ENCODE results near the gene SPINK8.
"Not testable (repeated sequence)": the region's sequence is repeated elsewhere in the genome, so short reads cannot be mapped to it uniquely, and the experiment has no call there.

The SPINK8 gene

GRCh38 chr3:48333346-48334245 is at the start of gene SPINK8:
Gene SPINK8, minus strand, starts transcription at chr3:48333661. Its CDS starts 5,320 bp downstream, at chr3:48328341.
- H3K4me1 ChIP-seq (ENCODE audit: insufficient read depth, low read length); H3K36me3 ChIP-seq (ENCODE audit: insufficient read depth, low read length); H3K9me3 ChIP-seq (ENCODE audit: control insufficient read depth, insufficient read depth, low read length); H3K9ac ChIP-seq (ENCODE audit: low read depth, low read length): not testable (repeated sequence)

DNA sequence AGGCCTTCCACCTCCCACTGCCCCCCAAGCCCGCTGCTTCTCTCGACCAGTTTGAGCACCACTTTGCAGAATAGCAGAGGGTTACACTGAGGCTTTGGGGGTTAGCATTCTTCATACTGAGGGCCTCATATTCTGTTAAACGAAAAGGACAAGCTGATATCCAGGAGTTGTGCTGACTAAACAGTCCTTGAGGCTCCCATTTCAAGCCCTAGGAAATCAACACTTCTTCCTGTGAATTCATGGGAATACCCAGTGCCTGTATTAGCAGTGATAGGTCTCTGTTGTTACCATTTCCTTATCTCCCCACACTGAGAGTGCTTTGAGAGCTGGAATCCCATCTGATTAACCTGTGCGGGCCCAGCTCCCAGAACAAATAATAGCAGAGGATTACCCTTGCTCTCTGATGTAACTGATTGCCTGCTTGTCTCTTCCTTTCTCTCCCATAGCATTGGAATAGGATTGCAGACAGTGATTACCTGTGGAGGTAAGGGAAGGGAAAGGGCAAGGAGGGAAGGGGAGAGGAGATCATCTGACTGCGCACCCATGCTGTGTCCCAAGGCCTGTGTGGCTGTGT is 39.5 kb upstream of the SPINK8 start:
- H3K4me1 ChIP-seq (ENCODE audit: insufficient read depth, low read length), result peaks cover 7% of the 10 kb centered on the region
- no peaks in the 10 kb centered on the region for H3K9me3 ChIP-seq (ENCODE audit: control insufficient read depth, insufficient read depth, low read length)
- H3K9ac ChIP-seq (ENCODE audit: low read depth, low read length), result no peak overlapping the region
- no peaks in the 10 kb centered on the region for H3K36me3 ChIP-seq (ENCODE audit: insufficient read depth, low read length)

- peaks cover 11% of the 10 kb centered on the region for H3K4me1 ChIP-seq (ENCODE audit: insufficient read depth, low read length)
- H3K9me3 ChIP-seq (ENCODE audit: control insufficient read depth, insufficient read depth, low read length), result no peaks in the 10 kb centered on the region
- H3K36me3 ChIP-seq (ENCODE audit: insufficient read depth, low read length), result no peaks in the 10 kb centered on the region
- H3K9ac ChIP-seq (ENCODE audit: low read depth, low read length), result no peak overlapping the region
Observed at GRCh38 chr3:48372377-48372770, 38.9 kb upstream of the SPINK8 start.

- Histone ChIP-seq H3K4me1 (ENCODE audit: insufficient read depth, low read length) (peaks cover 11% of the 10 kb centered on the region), H3K36me3 (ENCODE audit: insufficient read depth, low read length) (no peaks in the 10 kb centered on the region)
Observed at GRCh38 chr3:48371651-48372376, 38.4 kb upstream of the SPINK8 start, which contains the start of gene FBXW12. Gene FBXW12, plus strand, starts transcription at chr3:48372219. Its CDS starts 549 bp downstream, at chr3:48372768.

GRCh38 chr3:48370333-48370713 is 36.9 kb upstream of the SPINK8 start:
- Histone ChIP-seq H3K9ac (ENCODE audit: low read depth, low read length) (no peak overlapping the region), H3K36me3 (ENCODE audit: insufficient read depth, low read length) (no peaks in the 10 kb centered on the region), H3K4me1 (ENCODE audit: insufficient read depth, low read length) (peaks cover 11% of the 10 kb centered on the region), H3K9me3 (ENCODE audit: control insufficient read depth, insufficient read depth, low read length) (no peaks in the 10 kb centered on the region)

More at GRCh38 chr3:48371651-48372376, 38.4 kb upstream of the SPINK8 start, which contains the start of gene FBXW12:
- no peaks in the 10 kb centered on the region for H3K9me3 ChIP-seq (ENCODE audit: control insufficient read depth, insufficient read depth, low read length)
- no peak within 1 kb of the TSS for H3K9ac ChIP-seq (ENCODE audit: low read depth, low read length)

DNA sequence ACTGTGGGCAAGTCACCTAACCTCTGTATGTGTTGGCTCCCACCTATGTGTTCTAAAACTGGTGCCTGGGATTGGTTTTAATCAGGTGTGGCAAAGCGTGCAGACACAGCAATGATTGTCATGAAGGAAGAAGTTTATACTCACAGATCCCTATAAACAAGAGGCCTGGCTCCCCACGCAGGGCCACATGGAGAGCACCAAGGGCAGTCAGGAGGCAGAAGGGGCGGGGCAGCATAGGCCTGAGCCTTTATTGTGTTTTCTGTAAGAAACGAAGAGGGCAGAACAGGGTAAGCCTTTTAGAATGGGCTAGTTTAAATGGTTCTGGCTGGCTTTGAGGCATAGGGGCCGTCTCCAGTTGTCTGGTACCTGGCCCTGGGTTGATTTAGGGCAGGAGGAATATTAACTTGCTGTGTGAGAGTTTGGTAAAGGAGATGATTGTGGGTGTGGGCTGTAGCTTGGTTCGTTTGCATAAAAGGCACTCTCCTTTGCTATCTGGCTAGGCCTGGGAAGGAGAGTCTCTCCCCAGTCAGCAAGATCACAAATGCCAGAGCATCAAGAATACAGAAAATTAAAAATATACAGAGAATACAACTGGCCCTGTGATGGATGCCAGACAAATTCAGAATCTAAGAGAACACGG is 36.4 kb upstream of the SPINK8 start:
- peaks cover 11% of the 10 kb centered on the region for H3K4me1 ChIP-seq (ENCODE audit: insufficient read depth, low read length)
- H3K36me3 ChIP-seq (ENCODE audit: insufficient read depth, low read length), result no peaks in the 10 kb centered on the region
- H3K9ac ChIP-seq (ENCODE audit: low read depth, low read length), result no peak overlapping the region
- no peaks in the 10 kb centered on the region for H3K9me3 ChIP-seq (ENCODE audit: control insufficient read depth, insufficient read depth, low read length)

DNA sequence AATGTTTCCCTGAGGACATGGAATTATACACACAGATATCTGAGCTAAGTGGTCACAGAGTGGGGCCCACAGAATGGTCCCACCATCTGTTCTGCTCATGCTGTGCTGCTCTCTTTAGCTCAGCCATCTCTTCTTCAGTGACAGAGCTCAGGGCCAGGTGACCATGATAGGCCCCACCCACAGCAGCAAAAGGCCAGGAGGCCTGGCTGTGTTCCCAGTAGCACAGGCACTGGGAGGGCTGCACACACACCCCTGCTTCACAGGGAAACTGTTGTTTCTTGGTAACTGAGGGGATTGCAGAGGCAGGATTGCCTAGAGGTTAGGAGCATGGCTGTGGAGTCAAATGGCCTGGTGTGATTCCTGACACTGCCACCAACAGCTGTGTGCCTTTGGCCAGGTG is 33.7 kb upstream of the SPINK8 start:
- peaks cover 11% of the 10 kb centered on the region for H3K4me1 ChIP-seq (ENCODE audit: insufficient read depth, low read length)
- H3K9me3 ChIP-seq (ENCODE audit: control insufficient read depth, insufficient read depth, low read length), result 0 out of 2 replicates have a peak, but pooled peaks cover 2% of the 10 kb centered on the region
- no peaks in the 10 kb centered on the region for H3K36me3 ChIP-seq (ENCODE audit: insufficient read depth, low read length)
- no peak overlapping the region for H3K9ac ChIP-seq (ENCODE audit: low read depth, low read length)

DNA sequence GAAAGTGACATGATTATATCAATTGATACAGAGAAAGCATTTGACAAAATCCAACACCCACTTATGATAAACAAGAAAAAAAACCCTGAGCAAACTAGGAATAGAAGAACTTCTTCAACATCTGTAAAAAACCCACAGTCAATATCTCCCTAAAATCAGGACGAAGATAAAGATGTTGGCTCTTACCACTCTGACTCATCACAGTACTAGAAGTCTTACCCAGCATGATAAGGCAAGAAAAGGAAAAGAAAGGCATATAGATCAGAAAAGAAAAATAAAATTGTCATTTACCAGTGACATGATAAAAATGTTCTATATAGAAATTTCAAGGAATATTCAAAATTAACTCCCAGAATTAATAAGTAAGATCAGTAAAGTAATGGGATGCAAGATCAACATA is 31.4 kb upstream of the SPINK8 start:
- no peaks in the 10 kb centered on the region for H3K36me3 ChIP-seq (ENCODE audit: insufficient read depth, low read length)
- H3K9ac ChIP-seq (ENCODE audit: low read depth, low read length), result no peak overlapping the region

GRCh38 chr3:48361928-48362327 is 28.5 kb upstream of the SPINK8 start:
- Histone ChIP-seq H3K9me3 (ENCODE audit: control insufficient read depth, insufficient read depth, low read length) (0 out of 2 replicates have a peak, but pooled peaks cover 2% of the 10 kb centered on the region), H3K36me3 (ENCODE audit: insufficient read depth, low read length) (no peaks in the 10 kb centered on the region), H3K9ac (ENCODE audit: low read depth, low read length) (no peak overlapping the region), H3K4me1 (ENCODE audit: insufficient read depth, low read length) (no peaks in the 10 kb centered on the region)

More for the DNA sequence above, 31.4 kb upstream of the SPINK8 start:
- Histone ChIP-seq H3K4me1 (ENCODE audit: insufficient read depth, low read length) (peaks cover 5% of the 10 kb centered on the region), H3K9me3 (ENCODE audit: control insufficient read depth, insufficient read depth, low read length) (0 out of 2 replicates have a peak, but pooled peaks cover 2% of the 10 kb centered on the region)

DNA sequence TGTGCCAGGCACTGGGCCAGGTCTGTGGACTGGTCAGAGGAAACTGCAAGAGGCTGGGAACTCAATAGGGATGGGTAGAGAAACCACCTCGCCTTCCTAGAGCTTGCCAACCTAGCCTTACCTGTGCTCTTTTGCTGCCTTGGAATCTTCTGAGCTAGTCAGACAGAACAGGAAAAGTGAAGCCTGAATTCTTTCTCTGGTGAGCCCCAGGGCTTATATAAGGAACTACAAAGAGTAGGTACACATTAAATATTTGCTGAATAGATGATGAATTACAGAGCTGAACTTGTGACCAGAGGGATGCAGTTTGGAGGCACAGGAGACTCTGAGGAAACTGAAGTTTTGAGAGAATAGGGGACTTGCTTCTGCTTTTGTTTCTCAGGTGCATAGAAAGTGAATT is 23.0 kb upstream of the SPINK8 start:
- Histone ChIP-seq H3K9ac (ENCODE audit: low read depth, low read length) (no peak overlapping the region), H3K36me3 (ENCODE audit: insufficient read depth, low read length) (no peaks in the 10 kb centered on the region), H3K4me1 (ENCODE audit: insufficient read depth, low read length) (no peaks in the 10 kb centered on the region), H3K9me3 (ENCODE audit: control insufficient read depth, insufficient read depth, low read length) (no peaks in the 10 kb centered on the region; the same call in 1 of the 2 replicates)

GRCh38 chr3:48353987-48354386 is 20.5 kb upstream of the SPINK8 start:
- H3K36me3 ChIP-seq (ENCODE audit: insufficient read depth, low read length), result no peaks in the 10 kb centered on the region
- no peak overlapping the region for H3K9ac ChIP-seq (ENCODE audit: low read depth, low read length)

GRCh38 chr3:48352546-48352945 is 19.1 kb upstream of the SPINK8 start:
- Histone ChIP-seq H3K36me3 (ENCODE audit: insufficient read depth, low read length) (no peaks in the 10 kb centered on the region), H3K9me3 (ENCODE audit: control insufficient read depth, insufficient read depth, low read length) (no peaks in the 10 kb centered on the region; the same call in 1 of the 2 replicates), H3K9ac (ENCODE audit: low read depth, low read length) (no peak overlapping the region), H3K4me1 (ENCODE audit: insufficient read depth, low read length) (no peaks in the 10 kb centered on the region)

More at GRCh38 chr3:48353987-48354386, 20.5 kb upstream of the SPINK8 start:
- no peaks in the 10 kb centered on the region; the same call in 1 of the 2 replicates for H3K9me3 ChIP-seq (ENCODE audit: control insufficient read depth, insufficient read depth, low read length)
- no peaks in the 10 kb centered on the region for H3K4me1 ChIP-seq (ENCODE audit: insufficient read depth, low read length)

DNA sequence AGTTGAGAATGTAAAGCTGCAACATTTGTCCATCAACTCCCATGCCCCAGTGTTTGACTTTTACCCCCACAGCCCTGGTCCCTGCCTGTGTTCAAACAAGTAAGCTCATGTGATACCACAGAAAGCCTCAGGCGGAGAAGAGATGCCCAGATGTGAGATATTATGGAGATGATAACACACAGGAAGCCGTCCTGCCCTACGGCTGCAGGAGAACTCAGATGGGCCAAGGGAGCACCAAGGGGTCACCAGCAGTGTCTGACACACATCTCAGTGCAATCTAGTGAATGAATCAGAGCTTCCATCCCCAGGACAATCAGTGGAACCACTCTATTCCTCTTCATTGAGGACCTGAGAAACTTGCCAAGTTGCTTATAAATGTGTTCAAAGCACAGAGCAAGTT is 14.0 kb upstream of the SPINK8 start:
- Histone ChIP-seq H3K9me3 (ENCODE audit: control insufficient read depth, insufficient read depth, low read length) (no peaks in the 10 kb centered on the region), H3K9ac (ENCODE audit: low read depth, low read length) (no peak overlapping the region), H3K4me1 (ENCODE audit: insufficient read depth, low read length) (no peaks in the 10 kb centered on the region), H3K36me3 (ENCODE audit: insufficient read depth, low read length) (no peaks in the 10 kb centered on the region)

Measured in ES-I3 (cell line).